ENCODE data around the gene GRXCR1. TPM values are rescaled to one million over a fixed set of nuclear protein-coding genes. Genes with fewer than 3 reads are reported as not detected.

Gene GRXCR1
- total RNA-seq, 1 experiment from 2014 or later: not detected

DNA sequence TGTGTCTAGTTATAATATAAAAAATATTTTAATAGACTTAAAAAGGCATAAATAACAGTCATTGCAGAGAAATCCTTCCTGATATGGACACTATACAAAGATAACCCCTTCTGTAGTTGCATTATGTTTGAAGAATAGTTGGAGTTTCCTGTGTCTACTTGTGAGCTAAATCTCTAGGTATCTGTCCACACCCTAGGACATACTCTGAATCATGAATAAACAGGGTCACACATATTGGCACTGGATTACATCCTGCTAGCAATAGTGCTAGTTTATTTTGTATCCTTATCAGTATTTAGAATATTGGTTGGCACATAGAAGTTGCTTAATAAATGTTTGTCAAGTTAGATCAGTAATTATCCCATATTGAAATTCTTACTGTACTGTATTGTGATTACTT is 173.9 kb downstream of the GRXCR1 start:
- Histone ChIP-seq H3K36me3 (ENCODE audit: control insufficient read depth, insufficient read depth, low read length) (no peaks in the 10 kb centered on the region), H3K27ac (ENCODE audit: low read length) (no peak overlapping the region), H3K4me1 (ENCODE audit: control insufficient read depth, insufficient read depth, low read length) (no peaks in the 10 kb centered on the region), H3K9me3 (ENCODE audit: control insufficient read depth, insufficient read depth, low read depth, low read length) (no peaks in the 10 kb centered on the region), H3K4me3 (ENCODE audit: low read depth in 2 of 2, low read length in 2 of 2) (no peak overlapping the region), H3K27me3 (ENCODE audit: control insufficient read depth, insufficient read depth, low read length) (no peaks in the 10 kb centered on the region)
- TF ChIP-seq, protein P1, sequence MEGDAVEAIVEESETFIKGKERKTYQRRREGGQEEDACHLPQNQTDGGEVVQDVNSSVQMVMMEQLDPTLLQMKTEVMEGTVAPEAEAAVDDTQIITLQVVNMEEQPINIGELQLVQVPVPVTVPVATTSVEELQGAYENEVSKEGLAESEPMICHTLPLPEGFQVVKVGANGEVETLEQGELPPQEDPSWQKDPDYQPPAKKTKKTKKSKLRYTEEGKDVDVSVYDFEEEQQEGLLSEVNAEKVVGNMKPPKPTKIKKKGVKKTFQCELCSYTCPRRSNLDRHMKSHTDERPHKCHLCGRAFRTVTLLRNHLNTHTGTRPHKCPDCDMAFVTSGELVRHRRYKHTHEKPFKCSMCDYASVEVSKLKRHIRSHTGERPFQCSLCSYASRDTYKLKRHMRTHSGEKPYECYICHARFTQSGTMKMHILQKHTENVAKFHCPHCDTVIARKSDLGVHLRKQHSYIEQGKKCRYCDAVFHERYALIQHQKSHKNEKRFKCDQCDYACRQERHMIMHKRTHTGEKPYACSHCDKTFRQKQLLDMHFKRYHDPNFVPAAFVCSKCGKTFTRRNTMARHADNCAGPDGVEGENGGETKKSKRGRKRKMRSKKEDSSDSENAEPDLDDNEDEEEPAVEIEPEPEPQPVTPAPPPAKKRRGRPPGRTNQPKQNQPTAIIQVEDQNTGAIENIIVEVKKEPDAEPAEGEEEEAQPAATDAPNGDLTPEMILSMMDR (IDR thresholded peaks at IDR 0.05): no peak
- no peak for TF ChIP-seq TCF7L2 (IDR thresholded peaks at IDR 0.05; ENCODE audit: low read depth, low read length)
- TF ChIP-seq, protein P2, sequence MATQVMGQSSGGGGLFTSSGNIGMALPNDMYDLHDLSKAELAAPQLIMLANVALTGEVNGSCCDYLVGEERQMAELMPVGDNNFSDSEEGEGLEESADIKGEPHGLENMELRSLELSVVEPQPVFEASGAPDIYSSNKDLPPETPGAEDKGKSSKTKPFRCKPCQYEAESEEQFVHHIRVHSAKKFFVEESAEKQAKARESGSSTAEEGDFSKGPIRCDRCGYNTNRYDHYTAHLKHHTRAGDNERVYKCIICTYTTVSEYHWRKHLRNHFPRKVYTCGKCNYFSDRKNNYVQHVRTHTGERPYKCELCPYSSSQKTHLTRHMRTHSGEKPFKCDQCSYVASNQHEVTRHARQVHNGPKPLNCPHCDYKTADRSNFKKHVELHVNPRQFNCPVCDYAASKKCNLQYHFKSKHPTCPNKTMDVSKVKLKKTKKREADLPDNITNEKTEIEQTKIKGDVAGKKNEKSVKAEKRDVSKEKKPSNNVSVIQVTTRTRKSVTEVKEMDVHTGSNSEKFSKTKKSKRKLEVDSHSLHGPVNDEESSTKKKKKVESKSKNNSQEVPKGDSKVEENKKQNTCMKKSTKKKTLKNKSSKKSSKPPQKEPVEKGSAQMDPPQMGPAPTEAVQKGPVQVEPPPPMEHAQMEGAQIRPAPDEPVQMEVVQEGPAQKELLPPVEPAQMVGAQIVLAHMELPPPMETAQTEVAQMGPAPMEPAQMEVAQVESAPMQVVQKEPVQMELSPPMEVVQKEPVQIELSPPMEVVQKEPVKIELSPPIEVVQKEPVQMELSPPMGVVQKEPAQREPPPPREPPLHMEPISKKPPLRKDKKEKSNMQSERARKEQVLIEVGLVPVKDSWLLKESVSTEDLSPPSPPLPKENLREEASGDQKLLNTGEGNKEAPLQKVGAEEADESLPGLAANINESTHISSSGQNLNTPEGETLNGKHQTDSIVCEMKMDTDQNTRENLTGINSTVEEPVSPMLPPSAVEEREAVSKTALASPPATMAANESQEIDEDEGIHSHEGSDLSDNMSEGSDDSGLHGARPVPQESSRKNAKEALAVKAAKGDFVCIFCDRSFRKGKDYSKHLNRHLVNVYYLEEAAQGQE (IDR thresholded peaks at IDR 0.05; ENCODE audit: insufficient read depth in 1 of 2, low read depth in 2 of 2, low read length in 1 of 2): no peak
- TF ChIP-seq SIN3A (IDR thresholded peaks at IDR 0.05; ENCODE audit: borderline replicate concordance, insufficient read depth, low read depth, low read length): no peak
- TF ChIP-seq POLR2AphosphoS5 (IDR thresholded peaks at IDR 0.05; ENCODE audit: low read depth, low read length): no peak
- ATAC-seq (no peak), DNase-seq (ENCODE audit: low read depth, low spot score) (no peak)
- BruUV-seq (replicated peaks): no TSS peak
- intact Hi-C loops (cut with micrococcal nuclease; ENCODE audit: unreplicated experiment) (no loop called here), in situ Hi-C loops (cut with HindIII; ENCODE audit: low pct_unique_long_range_greater_than_20kb, low sequenced_read_pairs) (no loop called here)
- ChIA-PET POLR2A (interaction anchor here (0.6 kb wide), 1 partner anchor 269 kb away, joined by 4 read pairs; no protein-coding TSS in a partner anchor), CTCF (no interaction called here)

DNA sequence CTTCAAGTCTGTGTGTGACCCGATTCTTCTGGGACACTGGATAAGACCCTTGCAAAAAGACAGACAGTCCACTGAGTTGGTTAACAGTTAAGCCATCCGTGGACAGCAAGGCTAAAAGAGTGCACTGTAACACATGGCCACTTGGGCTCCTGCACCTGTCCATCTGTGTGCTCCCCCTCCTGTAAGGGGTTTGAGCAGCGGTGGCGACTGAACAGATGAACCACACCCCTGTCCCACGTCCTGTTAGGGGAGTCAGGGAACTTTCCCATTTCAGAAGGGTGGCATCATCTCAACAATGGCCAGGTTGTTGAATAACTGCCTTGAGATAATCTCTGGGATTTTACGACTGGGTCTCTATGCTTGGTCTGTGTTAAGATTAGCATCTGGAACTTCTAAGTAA is 178.6 kb downstream of the GRXCR1 start:
- intact Hi-C loops (cut with micrococcal nuclease; ENCODE audit: unreplicated experiment): no loop called here
- no TSS peak for BruUV-seq (replicated peaks)

More for the DNA sequence above, 178.6 kb downstream of the GRXCR1 start:
- no peak overlapping the region for H3K27ac ChIP-seq (ENCODE audit: low read length)
- in situ Hi-C loops (cut with HindIII; ENCODE audit: low pct_unique_long_range_greater_than_20kb, low sequenced_read_pairs): no loop called here
- no peaks in the 10 kb centered on the region for H3K9me3 ChIP-seq (ENCODE audit: control insufficient read depth, insufficient read depth, low read depth, low read length)
- CTCF ChIA-PET: no interaction called here
- H3K4me3 ChIP-seq (ENCODE audit: low read depth in 2 of 2, low read length in 2 of 2): no peak overlapping the region
- TF ChIP-seq, protein P2 (IDR thresholded peaks at IDR 0.05; ENCODE audit: insufficient read depth in 1 of 2, low read depth in 2 of 2, low read length in 1 of 2): no peak
- TF ChIP-seq, protein P1 (IDR thresholded peaks at IDR 0.05): no peak
- TF ChIP-seq SIN3A (IDR thresholded peaks at IDR 0.05; ENCODE audit: borderline replicate concordance, insufficient read depth, low read depth, low read length) (no peak), TCF7L2 (IDR thresholded peaks at IDR 0.05; ENCODE audit: low read depth, low read length) (no peak), POLR2AphosphoS5 (IDR thresholded peaks at IDR 0.05; ENCODE audit: low read depth, low read length) (no peak)
- H3K4me1 ChIP-seq (ENCODE audit: control insufficient read depth, insufficient read depth, low read length): no peaks in the 10 kb centered on the region
- POLR2A ChIA-PET: no interaction called here
- H3K27me3 ChIP-seq (ENCODE audit: control insufficient read depth, insufficient read depth, low read length): no peaks in the 10 kb centered on the region
- H3K36me3 ChIP-seq (ENCODE audit: control insufficient read depth, insufficient read depth, low read length): no peaks in the 10 kb centered on the region
- no peak for DNase-seq (ENCODE audit: low read depth, low spot score)
- ATAC-seq: no peak

Measured in Panc1 (cell line).